ENCODE data around the gene HSPBAP1. TPM values are rescaled to one million over a fixed set of nuclear protein-coding genes. Genes with fewer than 3 reads are reported as not detected.

Gene HSPBAP1, protein sequence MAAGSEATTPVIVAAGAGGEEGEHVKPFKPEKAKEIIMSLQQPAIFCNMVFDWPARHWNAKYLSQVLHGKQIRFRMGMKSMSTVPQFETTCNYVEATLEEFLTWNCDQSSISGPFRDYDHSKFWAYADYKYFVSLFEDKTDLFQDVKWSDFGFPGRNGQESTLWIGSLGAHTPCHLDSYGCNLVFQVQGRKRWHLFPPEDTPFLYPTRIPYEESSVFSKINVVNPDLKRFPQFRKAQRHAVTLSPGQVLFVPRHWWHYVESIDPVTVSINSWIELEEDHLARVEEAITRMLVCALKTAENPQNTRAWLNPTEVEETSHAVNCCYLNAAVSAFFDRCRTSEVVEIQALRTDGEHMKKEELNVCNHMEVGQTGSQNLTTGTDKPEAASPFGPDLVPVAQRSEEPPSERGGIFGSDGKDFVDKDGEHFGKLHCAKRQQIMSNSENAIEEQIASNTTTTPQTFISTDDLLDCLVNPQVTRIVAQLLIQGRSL
- 11.7 and 12.7 TPM in 2 replicates for total RNA-seq (2014; rRNA removed; shearing (Covaris generic))

DNA sequence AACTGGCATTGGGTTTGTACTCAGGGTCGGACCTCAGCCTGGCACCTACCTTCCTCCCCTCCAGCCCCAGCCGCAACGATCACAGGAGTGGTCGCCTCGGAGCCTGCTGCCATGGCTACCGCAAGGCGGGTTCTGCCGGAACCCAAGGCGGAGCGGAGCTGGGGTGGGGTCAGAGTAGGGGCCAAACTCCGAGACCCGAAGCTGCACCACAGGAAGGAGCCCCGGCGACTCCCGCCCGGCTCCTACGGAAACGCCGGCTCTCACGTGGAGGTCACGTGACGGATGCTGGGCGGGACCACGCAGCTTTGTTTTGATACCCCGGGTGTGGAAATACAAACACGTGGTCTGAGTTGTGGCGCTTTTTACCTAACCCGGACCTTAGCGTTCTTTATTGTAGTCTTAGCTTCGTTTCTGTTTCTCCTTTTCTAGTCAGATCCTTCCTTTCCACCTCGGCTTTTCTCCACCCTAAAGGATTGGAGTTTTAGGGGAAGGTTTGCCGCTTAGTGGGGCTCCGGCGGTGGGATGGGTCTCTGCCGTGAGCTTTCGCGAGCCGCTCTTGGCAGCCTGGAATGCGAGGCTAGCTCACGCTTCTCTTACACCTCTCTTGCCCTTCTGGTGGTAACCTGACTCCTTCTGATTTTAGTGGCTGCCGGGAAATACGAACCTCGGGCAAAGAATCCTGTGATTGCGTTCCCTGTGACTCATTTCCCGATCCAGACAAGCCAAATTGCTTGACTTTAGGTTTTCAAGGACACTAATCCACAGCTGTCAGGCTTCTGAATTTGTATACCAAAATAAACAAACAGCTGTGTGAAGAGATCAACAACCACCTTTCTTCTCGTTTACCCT, at the start of gene HSPBAP1:
Gene HSPBAP1 (minus strand): TSS at position 264 of the 849 bp plus-strand sequence. CDS start 151 bp downstream, at position 113.
- DNase-seq (ENCODE audit: low read depth): peak; percentile 94

DNA sequence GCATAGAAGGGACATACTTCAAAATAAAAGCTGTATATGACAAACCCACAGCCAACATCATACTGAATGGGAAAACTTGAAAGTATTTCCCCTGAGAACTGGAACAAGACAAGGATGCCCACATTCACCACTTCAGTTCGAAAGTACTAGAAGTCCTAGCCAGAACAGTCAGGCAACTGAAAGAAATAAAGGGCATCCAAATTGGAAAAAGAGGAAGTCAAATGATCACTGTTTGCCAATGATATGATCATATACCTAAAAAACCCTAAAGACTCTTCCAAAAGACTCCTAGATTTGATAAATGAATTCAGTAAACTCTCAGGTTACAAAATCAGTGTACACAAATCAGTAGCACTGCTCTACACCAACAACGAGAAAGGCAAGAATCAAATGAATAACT, 42.0 kb upstream of the HSPBAP1 start:
- no peak for DNase-seq (ENCODE audit: low read depth)

DNA sequence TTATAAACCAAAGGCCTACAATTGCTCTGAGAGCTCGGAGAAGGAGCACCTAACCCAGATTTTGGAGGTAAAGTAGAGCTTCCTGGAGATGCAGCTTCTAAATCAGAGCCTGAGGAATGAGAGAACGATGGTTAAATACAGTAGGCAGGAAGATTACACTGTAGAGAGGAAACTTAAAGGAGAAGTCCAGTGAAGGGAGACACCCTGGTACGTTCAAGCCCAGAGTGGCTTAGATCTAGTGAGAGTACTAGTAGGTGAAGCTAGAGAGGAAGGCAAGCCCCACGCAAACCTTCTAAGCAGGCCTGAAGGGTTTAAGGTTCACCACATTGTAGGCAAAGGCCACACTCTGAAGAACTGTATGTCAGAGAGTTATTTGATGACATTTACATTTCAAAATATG, 34.6 kb upstream of the HSPBAP1 start:
- DNase-seq (ENCODE audit: low read depth): no peak

DNA sequence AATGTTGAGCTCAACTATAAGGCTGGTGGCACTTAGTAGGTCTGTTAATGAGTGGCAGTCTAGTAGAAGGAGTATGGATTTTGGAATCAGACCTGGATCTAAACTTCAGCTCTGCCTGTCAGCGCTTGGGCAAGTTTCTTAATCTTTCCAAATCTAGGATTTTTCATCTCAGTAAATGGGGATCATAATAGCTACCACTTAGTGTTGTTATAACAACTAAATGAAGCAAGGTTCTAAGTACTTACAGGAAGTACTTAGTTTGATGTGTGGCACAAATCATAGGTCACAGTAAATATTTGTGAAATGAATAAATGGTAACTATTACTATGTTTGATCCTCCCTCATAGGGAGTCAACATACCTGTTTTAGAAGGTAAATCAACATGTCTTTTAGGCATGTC, 32.6 kb upstream of the HSPBAP1 start:
- DNase-seq (ENCODE audit: low read depth): no peak

DNA sequence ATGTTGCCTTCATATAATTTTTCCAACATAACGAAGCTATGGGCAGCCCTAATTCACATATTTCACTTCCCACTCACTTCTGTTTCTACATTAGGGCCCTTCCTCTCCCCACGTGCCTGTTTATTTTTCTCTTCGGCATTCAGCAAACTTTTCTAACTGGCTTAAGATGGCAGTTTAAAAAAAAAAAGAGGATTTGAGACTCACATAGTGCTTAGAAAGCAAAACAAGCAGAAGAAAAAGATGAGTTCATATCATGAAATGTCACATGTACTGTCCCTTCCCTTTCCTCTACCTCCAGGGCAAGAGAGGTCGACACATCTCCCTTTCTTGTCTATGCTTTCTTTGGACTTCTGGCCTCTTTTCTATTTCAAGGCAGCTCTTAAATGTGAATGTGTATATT, 31.8 kb upstream of the HSPBAP1 start:
- DNase-seq (ENCODE audit: low read depth): no peak

DNA sequence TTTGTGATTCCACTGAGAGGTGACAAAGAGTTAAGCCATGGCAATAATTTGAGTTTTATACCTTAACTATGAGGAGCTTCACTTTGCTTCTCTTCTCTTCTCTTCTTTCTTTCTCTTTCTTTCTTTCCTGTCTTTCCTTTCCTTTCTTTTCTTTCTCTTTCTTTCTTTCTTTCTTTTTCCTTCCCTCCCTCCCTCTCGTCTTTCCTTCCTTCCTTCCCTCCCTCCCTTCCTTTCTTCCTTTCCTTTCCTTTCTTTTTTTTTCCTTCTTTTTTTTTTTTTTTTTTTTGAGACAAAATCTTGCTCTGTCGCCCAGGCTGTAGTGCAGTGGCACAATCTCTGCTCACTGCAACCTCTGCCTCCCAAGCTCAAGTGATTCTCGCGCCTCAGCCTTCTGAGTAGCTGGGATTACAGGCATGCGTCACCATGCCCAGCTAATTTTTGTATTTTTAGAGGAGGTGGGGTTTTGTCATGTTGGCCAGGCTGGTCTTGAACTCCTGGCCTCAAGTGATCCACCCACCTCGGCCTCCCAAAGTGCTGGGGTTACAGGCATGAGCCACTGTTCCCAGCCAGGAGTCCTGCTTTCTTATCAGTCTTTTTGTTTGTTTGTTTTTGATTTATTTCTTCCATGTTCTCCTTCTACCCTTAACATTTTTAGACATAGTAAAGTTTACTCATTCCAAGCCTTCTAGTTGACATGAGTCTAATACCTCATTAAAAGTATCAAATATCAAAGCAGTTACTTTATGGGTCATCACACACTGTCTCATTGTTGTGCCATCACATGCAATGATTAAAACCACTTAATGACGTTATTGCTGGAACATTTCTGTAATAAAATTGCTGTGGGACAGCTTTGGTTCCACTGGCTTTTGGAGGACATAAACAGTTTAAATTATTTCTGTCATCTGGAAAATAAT, 31.1 kb upstream of the HSPBAP1 start:
- peak; percentile 12 for DNase-seq (ENCODE audit: low read depth)

DNA sequence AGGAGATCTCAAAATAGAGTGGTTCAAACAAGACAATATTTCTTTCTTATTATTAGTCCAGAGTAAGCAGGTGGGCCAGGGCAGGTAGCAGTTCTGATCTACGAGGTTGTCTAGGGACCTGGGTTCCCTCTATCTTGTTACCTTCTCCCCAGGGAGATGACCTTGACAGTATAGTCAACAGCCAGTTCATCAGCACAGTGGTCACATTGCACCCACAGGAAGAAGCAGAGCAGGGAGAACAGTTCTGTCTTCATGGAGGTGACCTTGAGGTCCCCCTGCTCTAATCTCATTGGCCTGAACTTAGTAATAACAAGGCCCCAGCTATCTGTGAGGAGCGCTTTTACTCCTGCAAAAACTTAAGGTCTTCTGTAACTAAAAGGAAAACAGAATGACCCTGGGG, 23.0 kb upstream of the HSPBAP1 start:
- DNase-seq (ENCODE audit: low read depth): no peak

DNA sequence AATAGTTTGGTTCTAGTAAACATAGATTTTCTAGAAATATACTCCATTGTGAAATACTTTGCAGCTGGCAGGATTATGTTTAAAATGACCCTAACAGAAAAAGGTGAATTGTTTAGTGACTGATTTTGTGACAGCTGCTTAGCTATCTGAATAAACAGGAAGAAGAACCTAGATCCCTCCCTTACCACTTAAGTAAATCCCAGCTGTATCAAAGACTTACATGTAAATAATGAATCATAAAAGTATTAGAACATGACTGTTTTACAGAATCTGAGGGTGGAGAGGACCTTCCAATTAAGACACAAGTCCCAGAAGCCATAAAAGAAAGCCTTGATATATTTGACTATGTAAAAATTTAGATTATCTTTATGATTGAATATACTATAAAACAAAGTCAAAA, 17.1 kb upstream of the HSPBAP1 start:
- no peak for DNase-seq (ENCODE audit: low read depth)

DNA sequence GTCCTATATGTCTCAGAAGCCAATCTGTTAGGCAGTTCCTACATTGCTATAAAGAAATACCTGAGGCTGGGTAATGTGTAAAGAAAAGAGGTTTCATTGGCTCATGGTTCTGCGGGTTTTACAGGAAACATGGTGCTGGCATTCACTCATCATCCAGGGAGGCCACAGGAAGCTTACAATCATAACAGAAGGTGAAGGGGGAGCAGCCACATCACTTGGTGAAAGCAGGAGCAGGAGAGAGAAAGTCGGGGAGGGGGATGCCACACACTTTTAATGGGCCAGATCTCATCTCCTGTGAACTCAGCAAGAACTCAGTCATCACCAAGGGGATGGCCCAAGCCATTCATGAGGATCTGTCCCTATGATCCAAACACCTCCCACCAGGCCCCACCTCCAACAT, 10.3 kb upstream of the HSPBAP1 start:
- no peak for DNase-seq (ENCODE audit: low read depth)

DNA sequence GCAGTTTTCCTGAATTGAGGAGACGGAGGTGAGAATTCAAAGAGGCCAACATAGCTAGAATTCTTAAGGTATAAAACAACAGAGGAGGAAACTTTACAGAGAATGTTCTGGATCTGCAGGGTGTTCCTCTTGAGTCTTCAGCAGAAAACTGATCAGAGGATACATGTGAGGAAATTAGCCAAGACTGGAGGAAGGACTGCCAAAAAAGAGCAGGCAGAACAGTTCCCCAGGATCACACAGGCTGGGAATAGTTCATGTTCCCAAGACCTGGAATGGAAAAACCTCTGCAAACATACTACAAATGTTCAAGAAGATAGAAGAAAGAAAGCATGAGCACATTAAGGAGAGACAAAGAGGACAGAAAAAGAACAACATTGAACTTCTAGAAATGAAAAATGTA, 8.7 kb upstream of the HSPBAP1 start:
- no peak for DNase-seq (ENCODE audit: low read depth)

DNA sequence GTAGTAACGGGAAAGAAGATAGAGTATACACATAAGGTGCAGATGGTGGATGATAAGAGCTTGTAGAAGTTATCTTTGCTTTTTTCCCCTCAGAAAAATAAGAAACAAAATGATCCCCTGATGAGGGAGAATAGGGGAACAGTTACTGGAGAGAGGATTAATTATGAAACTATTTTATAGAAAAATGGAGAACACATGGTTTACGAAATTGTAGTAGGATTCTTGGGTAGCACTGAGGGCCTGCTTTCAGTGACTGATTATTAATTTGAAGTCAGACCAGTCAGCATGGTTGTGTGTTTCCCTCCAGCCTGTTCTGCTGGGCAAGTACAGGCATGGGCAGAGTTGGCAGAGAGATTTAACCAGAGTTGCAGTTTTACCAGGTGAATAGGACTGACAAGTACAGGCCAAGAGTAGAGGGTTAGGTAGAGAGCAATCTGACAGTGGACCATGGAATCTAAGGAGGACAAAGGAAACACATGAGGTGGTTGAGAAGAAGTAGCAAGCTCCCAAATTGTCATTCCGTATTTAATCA, 7.1 kb upstream of the HSPBAP1 start:
- DNase-seq (ENCODE audit: low read depth): no peak

DNA sequence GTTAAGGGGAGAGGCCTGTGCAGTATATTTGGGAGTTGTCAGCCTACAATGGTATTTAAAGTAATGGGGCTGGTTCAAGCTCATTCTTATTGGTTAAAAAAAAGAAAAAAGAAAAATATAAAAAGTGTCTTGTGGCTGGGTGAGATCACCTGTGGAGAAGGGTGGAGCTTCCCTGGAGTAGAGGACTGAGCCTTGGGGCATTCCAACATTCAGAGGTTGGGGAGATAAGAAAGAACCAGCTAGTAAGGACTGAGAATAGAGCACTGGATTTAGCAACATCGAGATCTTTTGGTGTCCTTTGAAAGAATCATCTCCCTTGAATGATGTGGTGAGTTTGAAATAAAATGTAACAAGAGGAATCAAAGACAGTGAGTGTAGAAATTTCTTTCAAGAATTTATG, 6.4 kb upstream of the HSPBAP1 start:
- DNase-seq (ENCODE audit: low read depth): no peak

DNA sequence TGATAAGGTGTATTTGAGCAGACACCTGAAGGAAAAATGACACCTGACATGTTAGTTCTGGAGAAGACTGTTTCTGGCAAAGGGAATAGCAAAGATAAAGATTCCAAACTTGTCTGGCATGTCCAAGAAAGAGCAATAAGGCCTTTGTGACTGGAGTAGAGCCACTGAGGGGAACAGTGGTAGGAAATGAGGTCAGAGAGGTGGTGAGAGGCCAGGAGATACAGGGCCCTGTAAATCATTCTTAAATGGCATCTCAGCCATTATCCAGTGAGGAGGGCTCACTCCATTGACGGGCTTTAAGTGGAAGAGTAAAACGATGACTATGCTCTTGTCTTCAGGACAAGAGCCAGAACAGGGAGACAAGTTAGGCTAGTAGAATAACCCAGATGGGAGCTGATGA, 5.7 kb upstream of the HSPBAP1 start:
- DNase-seq (ENCODE audit: low read depth): no peak

DNA sequence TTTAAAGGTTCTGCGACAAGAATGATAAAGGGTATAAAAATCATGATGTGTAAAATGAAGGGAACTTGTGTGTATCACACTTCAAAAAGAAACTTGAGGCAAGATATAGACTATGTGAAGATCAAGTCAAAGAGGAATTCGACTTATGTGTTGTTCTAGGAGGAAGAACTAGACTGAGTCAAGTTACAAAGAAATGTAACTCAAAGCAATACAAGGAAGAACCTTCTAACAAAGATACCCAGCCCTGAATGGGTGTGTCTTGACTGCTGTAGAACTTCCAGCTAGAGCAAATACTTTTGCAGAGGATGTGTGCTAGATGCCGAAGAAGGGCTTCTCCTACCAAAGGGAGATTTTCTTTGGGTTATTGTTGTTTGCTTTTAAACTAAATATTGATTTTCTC, 3.7 kb upstream of the HSPBAP1 start:
- no peak for DNase-seq (ENCODE audit: low read depth)

DNA sequence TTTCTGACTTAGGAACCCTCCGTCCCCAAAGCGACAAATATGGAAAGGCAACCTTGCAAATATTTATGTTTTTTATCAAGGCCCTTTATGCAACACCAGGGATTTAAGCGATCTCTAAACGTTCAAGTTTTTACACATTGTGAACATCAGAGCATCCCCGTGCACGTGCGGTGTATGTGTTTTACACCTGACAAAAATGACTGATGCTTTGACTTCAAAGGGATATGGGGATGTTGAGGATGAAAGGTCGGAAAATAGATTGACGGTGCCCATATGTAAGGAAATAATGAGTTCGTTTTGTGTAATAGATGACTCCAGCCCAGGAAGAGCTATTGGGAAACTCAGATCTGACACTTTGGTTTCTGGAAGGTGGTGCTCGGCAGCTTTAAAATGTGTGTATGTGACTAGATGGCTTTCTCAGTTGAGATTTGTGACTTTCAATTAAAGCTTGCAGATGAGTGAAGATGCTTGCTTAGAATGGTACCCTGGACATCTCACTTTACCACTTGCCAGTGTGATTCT, 2.1 kb upstream of the HSPBAP1 start:
- DNase-seq (ENCODE audit: low read depth): no peak

DNA sequence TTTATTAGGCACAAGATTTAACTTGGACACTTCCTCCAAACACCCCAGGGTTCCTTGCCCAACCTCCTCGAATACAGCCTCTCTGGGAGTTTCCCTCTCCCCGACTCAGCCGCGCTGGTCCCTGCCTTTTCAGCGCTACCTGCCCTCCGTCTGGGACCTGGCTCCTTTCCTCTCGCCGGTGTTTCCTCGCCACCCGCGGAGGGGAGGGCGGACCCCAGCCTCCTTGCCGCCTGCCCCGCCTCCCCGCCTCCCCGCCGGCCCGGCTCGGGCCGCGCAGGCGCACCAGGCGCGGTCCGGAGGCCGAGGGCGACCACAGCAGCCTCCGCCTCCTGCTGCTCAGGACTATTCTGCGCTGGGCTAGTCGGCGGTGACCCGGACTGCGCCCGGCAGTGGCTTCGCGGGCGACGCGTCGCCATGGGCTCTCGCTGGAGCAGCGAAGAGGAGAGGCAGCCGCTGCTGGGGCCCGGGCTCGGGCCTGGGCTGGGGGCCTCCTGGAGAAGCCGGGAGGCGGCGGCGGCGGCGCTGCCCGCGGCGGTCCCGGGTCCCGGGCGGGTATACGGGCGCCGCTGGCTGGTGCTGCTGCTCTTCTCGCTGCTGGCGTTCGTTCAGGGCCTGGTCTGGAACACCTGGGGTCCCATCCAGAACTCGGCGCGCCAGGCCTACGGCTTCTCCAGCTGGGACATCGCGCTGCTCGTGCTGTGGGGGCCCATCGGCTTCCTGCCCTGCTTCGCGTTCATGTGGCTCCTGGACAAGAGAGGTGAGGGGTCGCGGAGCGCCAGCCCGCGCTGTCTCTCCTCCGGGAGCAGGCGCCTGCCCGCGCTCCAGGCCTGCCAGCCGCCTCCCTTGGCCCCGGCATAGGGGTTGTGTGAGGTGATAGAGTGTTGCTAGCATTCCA, 1.4 kb upstream of the HSPBAP1 start, which contains the start of gene SLC49A4:
Gene SLC49A4 (plus strand): TSS at position 291 of the 895 bp plus-strand sequence. CDS start 124 bp downstream, at position 415.
- DNase-seq (ENCODE audit: low read depth): peak; percentile 91

DNA sequence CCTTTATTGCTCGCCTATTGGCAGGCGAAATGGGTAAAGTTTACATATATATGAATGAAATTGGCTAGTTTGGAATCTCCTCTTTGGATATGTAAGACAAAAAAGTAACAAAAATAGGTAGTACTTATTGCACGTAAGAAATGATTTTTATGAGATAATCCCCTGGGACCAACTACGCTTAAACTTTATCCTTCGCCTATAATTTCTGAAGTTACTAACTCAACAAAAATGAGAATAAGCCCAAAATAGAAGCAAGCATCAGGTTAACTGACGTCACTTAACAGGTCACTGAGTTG, 800 bp upstream of the HSPBAP1 start:
- no peak for DNase-seq (ENCODE audit: low read depth)

DNA sequence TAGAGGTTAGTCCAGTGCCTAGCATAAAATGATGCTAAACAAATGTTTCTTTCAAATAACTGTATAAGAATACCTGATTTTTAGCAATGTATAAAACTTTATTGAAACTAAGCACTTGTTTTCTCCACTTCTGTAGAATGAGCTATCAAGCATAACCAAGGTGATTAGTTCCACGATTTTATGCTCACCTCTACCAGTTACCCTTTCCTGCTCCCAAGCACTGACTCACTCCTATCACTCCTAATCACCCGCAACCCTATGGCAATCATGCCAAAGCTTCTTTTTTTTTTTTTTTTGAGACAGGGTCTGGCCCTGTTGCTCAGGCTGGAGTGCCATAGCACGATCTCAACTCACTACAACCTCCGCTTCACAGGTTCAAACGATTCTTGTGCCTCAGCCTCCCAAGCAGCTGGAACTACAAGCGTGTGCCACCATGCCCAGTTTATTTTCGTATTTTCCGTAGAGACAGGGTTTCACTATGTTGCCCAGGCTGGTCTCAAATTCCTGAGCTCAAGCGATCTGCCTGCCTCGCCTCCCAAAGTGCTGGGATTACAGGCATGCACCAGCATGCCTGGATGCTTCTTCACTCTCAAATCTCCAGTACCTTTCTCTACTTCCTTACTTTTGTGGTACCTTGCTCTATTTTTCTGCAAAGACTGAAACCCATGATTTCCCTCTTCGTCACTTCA, 3.9 kb downstream of the HSPBAP1 start:
- no peak for DNase-seq (ENCODE audit: low read depth)

DNA sequence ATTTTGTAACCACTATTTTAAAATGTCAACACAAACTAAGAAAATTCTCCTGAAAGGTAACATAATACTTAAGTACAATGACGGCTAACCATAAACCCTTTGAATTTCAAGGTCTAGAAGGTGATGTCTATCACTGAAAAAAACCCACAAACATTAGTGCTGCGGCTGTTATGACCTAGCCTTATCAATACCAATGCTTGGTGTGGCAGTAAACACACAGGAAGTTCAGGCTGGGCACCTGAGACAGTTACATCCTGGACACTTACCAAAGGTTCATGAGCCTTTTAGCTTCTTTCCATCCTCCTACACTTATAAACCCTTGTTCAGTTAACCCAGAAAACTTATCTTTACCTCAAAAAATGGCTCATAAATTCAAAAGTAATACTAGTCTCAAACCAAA, 5.8 kb downstream of the HSPBAP1 start:
- DNase-seq (ENCODE audit: low read depth): no peak

DNA sequence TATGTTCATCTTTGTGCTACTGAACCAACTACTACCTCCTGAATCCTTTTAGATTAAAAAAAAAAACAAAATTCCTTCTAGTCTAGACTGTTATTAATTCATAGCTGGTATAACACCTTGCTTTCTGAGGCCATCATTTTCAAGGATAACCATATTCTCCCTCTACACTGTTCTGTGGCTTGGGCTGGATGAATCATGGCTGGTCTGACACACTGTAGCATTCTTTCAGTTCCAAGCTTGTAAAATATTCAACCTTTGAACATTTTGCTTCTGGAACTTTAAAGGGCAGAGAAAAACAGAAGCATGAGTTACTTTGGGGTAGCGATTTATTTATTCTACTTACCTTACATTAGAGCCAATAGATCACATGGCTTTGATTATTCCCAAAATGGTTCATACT, 7.6 kb downstream of the HSPBAP1 start:
- peak; percentile 48 for DNase-seq (ENCODE audit: low read depth)

Data from Daoy (cell line).